SK-N-SH (cell line): Measurements from ENCODE around the gene ARHGEF19. TPM values are rescaled to one million over a fixed set of nuclear protein-coding genes. Genes with fewer than 3 reads are reported as not detected.

ENCODE experiments used
- CTCF ChIA-PET: fragments of 300-600, 350-600 bp; formaldehyde crosslinking; extraction: SDS; loops from one replicate; lab custom pipeline; 2021; lab: Yijun Ruan, JAX
- POLR2A ChIA-PET: fragments of 350-600 bp; sonication (Branson Sonifier 250); formaldehyde crosslinking; extraction: SDS; loops from one replicate; lab custom pipeline; 2020; ENCODE audit warnings: antibody characterized with exemption, inconsistent platforms; lab: Yijun Ruan, JAX
- DNase-seq: peaks from one replicate; pipeline ENCODE4 v3.0.0; 2012
- H2AFZ ChIP-seq: fragments of 200-600 bp; sonication (generic); 2 replicates; pipeline ENCODE4 v1.8.1; 2016; ENCODE audit warnings: antibody characterized with exemption, mild to moderate bottlenecking, low read depth
- H3F3A ChIP-seq: fragments of 200-600 bp; sonication (generic); replicated peaks from 2 replicates; pipeline ENCODE3; 2016; ENCODE audit warnings: antibody characterized with exemption, mild to moderate bottlenecking; ENCODE audit not compliant: insufficient read depth
- H3K27ac ChIP-seq, 2 experiments: fragments of 200-500 bp in 1 of 2; fragments of 200-600 bp in 1 of 2; sonication (Bioruptor generic) in 1 of 2; sonication (generic), shearing (Covaris generic) in 1 of 2; 2 replicates each; pipeline versions ENCODE4 v1.5.1 to v1.6.1; 2014 to 2016; ENCODE audit warnings: low read depth in 2 of 2, inconsistent platforms in 1 of 2, low read length in 1 of 2, mild to moderate bottlenecking in 1 of 2, mixed read lengths in 1 of 2
- H3K27me3 ChIP-seq: fragments of 200-600 bp; sonication (generic), shearing (Covaris generic); 2 replicates; pipeline ENCODE4 v1.6.1; 2016; ENCODE audit warnings: mixed run types; ENCODE audit not compliant: insufficient read depth
- H3K36me3 ChIP-seq, 2 experiments: fragments of 200-500 bp in 1 of 2; fragments of 200-600 bp in 1 of 2; sonication (Bioruptor generic) in 1 of 2; sonication (generic) in 1 of 2; replicated peaks in 1 of 2; 2 replicates each; pipeline versions ENCODE3 to v1.5.1; 2014 to 2016; ENCODE audit warnings: low read length in 1 of 2, mild to moderate bottlenecking in 1 of 2; ENCODE audit not compliant: insufficient read depth in 2 of 2, control insufficient read depth in 1 of 2
- H3K4me1 ChIP-seq, 2 experiments: fragments of 200-500 bp in 1 of 2; fragments of 200-600 bp in 1 of 2; sonication (Bioruptor generic) in 1 of 2; sonication (generic), shearing (Covaris generic) in 1 of 2; 2 replicates each; pipeline versions ENCODE4 v1.5.1 to v1.6.1; 2014 to 2016; ENCODE audit warnings: low read depth in 1 of 2, low read length in 1 of 2, mixed run types in 1 of 2; ENCODE audit not compliant: insufficient read depth in 2 of 2, control insufficient read depth in 1 of 2
- H3K4me2 ChIP-seq: fragments of 200-600 bp; sonication (generic), shearing (Covaris generic); 2 replicates; pipeline ENCODE4 v1.6.1; 2017; ENCODE audit warnings: mixed run types
- H3K4me3 ChIP-seq, 2 experiments: fragments of 200-500 bp in 1 of 2; fragments of 200-600 bp in 1 of 2; sonication (Bioruptor generic) in 1 of 2; sonication (generic), shearing (Covaris generic) in 1 of 2; 2 replicates each; pipeline versions ENCODE4 v1.5.1 to v1.8.1; 2014 to 2016; ENCODE audit warnings: low read depth in 2 of 2, inconsistent platforms in 1 of 2, low read length in 1 of 2, mild to moderate bottlenecking in 1 of 2, mixed read lengths in 1 of 2, moderate library complexity in 1 of 2
- H3K79me2 ChIP-seq: fragments of 200-600 bp; sonication (generic); 2 replicates; pipeline ENCODE4 v1.8.1; 2017; ENCODE audit warnings: mild to moderate bottlenecking; ENCODE audit not compliant: insufficient read depth
- H3K9ac ChIP-seq: fragments of 200-600 bp; sonication (generic); 2 replicates; pipeline ENCODE4 v1.6.1; 2017; ENCODE audit warnings: mixed run types
- H3K9me2 ChIP-seq: fragments of 200-600 bp; sonication (generic); 2 replicates; pipeline ENCODE4 v1.6.1; 2017; ENCODE audit warnings: mixed run types
- H3K9me3 ChIP-seq: fragments of 200-600 bp; sonication (generic); 2 replicates; pipeline ENCODE4 v1.6.1; 2017; ENCODE audit warnings: mixed run types, mild to moderate bottlenecking, moderate library complexity
- H4K20me1 ChIP-seq: fragments of 200-600 bp; sonication (generic); 2 replicates; pipeline ENCODE4 v1.6.1; 2017; ENCODE audit warnings: mild to moderate bottlenecking, mixed run types; ENCODE audit not compliant: insufficient read depth
- EP300 ChIP-seq, 2 experiments: IDR thresholded peaks; 2 replicates each; pipeline versions ENCODE4 v1.4.0 to v1.6.1; 2012; ENCODE audit warnings: borderline replicate concordance in 1 of 2, low read depth in 1 of 2, low read length in 1 of 2
- FOXJ3 ChIP-seq: sonication (generic); formaldehyde crosslinking; IDR thresholded peaks from 2 replicates; pipeline ENCODE4 v1.5.1; 2020; ENCODE audit warnings: mild to moderate bottlenecking, missing genetic modification reagents
- FOXM1 ChIP-seq: IDR thresholded peaks from 2 replicates; pipeline ENCODE4 v1.4.0; 2012; ENCODE audit warnings: low read depth, mild to moderate bottlenecking
- GABPA ChIP-seq: IDR thresholded peaks from 2 replicates; pipeline ENCODE4 v1.4.0; 2012; ENCODE audit warnings: low read depth, mild to moderate bottlenecking
- GATA2 ChIP-seq: sonication (generic); formaldehyde crosslinking; IDR thresholded peaks from 2 replicates; pipeline ENCODE4 v1.5.0; 2020; ENCODE audit warnings: mild to moderate bottlenecking, missing genetic modification reagents
- MEF2A ChIP-seq: IDR thresholded peaks from 2 replicates; pipeline ENCODE4 v1.4.0; 2012; ENCODE audit warnings: low read depth, borderline replicate concordance
- MXI1 ChIP-seq: IDR thresholded peaks from 2 replicates; pipeline ENCODE4 v1.6.1; 2012; ENCODE audit warnings: mild to moderate bottlenecking, low read depth, low read length, improper control_type of control experiment
- NFIC ChIP-seq: IDR thresholded peaks from 2 replicates; pipeline ENCODE4 v1.4.0; 2012; ENCODE audit warnings: borderline replicate concordance
- NRF1 ChIP-seq: IDR thresholded peaks from 2 replicates; pipeline ENCODE4 v1.6.1; 2012; ENCODE audit warnings: low read depth, mild to moderate bottlenecking, low read length
- RFX5 ChIP-seq: IDR thresholded peaks from 2 replicates; pipeline ENCODE4 v1.6.1; 2012; ENCODE audit warnings: mild to moderate bottlenecking, improper control_type of control experiment, low read length
- RXRA ChIP-seq: IDR thresholded peaks from 2 replicates; pipeline ENCODE4 v1.4.0; 2012; ENCODE audit warnings: low read depth, mild to moderate bottlenecking, borderline replicate concordance
- SMC3 ChIP-seq: IDR thresholded peaks from 2 replicates; pipeline ENCODE4 v1.6.1; 2012; ENCODE audit warnings: low read depth, low read length, improper control_type of control experiment
- TAF1 ChIP-seq: IDR thresholded peaks from 2 replicates; pipeline ENCODE4 v1.6.1; 2012; ENCODE audit warnings: low read depth, mild to moderate bottlenecking, low read length, moderate library complexity, borderline replicate concordance
- TEAD4 ChIP-seq: IDR thresholded peaks from 2 replicates; pipeline ENCODE4 v1.4.0; 2012; ENCODE audit warnings: mild to moderate bottlenecking, borderline replicate concordance; ENCODE audit not compliant: insufficient read depth
- WGBS: methylation state at CpG from one replicate; pipeline ENCODE4 v1.1.6; 2017; ENCODE audit warnings: low lambda C conversion rate; 5-methylcytosine and 5-hydroxymethylcytosine counted together
- polyA plus RNA-seq, 3 experiments: library from polyadenylated mRNA; depleted of rRNA; stranded (reverse); fragments of >200 nt; gene quantifications; 2 replicates each; pipeline ENCODE4 v1.2.3, GENCODE V29; 2012
- TF ChIP-seq, protein P1 (sequence below): IDR thresholded peaks from 2 replicates; pipeline ENCODE4; 2012
- TF ChIP-seq, protein P2 (sequence below): fragments of 200-600 bp; sonication (generic); IDR thresholded peaks from 2 replicates; pipeline ENCODE4 v1.6.1; 2017; ENCODE audit warnings: antibody characterized with exemption, mild to moderate bottlenecking, moderate library complexity

Gene ARHGEF19
- polyA plus RNA-seq, 1 of the 3 experiments (the other 2 are of a cell fraction), result 11.5 TPM

- TF ChIP-seq RFX5 (no peak), FOXJ3 (CRISPR knock-in tag) (no peak), GABPA (no peak), MXI1 (no peak), FOXM1 (no peak), GATA2 (CRISPR knock-in tag) (no peak), NFIC (no peak)
- TF ChIP-seq, all 33 proteins: peak for 0
These were observed 38.2 kb upstream of the ARHGEF19 start (continued) for GRCh38 chr1:16250524-16251251.

DNA sequence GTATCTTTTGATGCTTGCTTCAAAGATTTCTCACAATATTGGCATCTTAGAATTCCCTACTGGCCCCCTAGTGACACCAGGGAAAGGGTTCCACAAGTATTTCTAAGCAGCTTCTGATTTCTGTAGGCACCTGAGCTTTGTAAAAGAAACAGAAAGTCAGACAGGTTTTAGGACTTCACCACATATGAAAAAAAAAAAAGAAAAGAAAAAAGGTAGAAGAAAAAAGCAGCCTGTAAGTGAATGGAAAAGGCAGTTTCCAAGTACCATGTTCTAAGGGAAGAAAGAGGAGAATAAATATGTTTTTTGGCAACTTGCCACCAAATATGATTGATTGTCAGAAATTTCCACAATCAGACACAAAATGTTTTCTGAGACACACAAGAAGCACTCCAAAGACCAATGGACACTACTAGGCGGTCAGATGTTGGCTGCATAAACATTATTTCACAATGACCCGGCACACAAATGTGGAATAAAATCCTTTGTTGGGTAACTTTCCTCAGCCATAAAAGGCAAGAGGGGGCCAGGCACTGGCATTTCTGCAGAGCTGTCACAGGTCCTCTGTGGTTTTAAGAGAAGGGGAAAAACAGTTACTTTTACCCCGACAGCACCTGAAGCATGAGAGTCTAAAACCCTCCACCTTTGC, 37.3 kb upstream of the ARHGEF19 start:
- no peak overlapping the region for H2AFZ ChIP-seq
- CTCF ChIA-PET, result interaction anchor here (1.0 to 3.0 kb wide), 4 partner anchors 102 to 177 kb away, joined by 3 to 28 read pairs (median 12); partner anchors contain the start of genes FAM131C and FBXO42
- no peaks in the 10 kb centered on the region for H3K9me3 ChIP-seq
- no peaks in the 10 kb centered on the region for H3K27me3 ChIP-seq
- peaks cover 16% of the 10 kb centered on the region for H3F3A ChIP-seq
- H4K20me1 ChIP-seq, result no peaks in the 10 kb centered on the region
- POLR2A ChIA-PET, result no interaction called here
- H3K27ac ChIP-seq, result peak overlapping the region; percentile 70 to 99
- peaks cover 23 to 63% of the 10 kb centered on the region in 2 experiments for H3K4me1 ChIP-seq
- peak overlapping the region; percentile 30; the same call in 1 of the 2 replicates for H3K4me2 ChIP-seq
- H3K79me2 ChIP-seq, result no peaks in the 10 kb centered on the region
- no peak for TF ChIP-seq MEF2A
- peak; percentile 60; the same call in 1 of the 2 replicates for TF ChIP-seq NFIC
- TF ChIP-seq, protein P1, sequence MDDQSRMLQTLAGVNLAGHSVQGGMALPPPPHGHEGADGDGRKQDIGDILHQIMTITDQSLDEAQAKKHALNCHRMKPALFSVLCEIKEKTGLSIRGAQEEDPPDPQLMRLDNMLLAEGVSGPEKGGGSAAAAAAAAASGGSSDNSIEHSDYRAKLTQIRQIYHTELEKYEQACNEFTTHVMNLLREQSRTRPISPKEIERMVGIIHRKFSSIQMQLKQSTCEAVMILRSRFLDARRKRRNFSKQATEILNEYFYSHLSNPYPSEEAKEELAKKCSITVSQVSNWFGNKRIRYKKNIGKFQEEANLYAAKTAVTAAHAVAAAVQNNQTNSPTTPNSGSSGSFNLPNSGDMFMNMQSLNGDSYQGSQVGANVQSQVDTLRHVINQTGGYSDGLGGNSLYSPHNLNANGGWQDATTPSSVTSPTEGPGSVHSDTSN, result peak; percentile 52
- no peak overlapping the region for H3K4me3 ChIP-seq
- H3K9me2 ChIP-seq, result no peaks in the 10 kb centered on the region
- peaks cover 7 to 45% of the 10 kb centered on the region in 2 experiments for H3K36me3 ChIP-seq
- no peak overlapping the region for H3K9ac ChIP-seq
- WGBS, result 62% methylated on average over 3 of the region's 3 CpGs
- no peak for DNase-seq

DNA sequence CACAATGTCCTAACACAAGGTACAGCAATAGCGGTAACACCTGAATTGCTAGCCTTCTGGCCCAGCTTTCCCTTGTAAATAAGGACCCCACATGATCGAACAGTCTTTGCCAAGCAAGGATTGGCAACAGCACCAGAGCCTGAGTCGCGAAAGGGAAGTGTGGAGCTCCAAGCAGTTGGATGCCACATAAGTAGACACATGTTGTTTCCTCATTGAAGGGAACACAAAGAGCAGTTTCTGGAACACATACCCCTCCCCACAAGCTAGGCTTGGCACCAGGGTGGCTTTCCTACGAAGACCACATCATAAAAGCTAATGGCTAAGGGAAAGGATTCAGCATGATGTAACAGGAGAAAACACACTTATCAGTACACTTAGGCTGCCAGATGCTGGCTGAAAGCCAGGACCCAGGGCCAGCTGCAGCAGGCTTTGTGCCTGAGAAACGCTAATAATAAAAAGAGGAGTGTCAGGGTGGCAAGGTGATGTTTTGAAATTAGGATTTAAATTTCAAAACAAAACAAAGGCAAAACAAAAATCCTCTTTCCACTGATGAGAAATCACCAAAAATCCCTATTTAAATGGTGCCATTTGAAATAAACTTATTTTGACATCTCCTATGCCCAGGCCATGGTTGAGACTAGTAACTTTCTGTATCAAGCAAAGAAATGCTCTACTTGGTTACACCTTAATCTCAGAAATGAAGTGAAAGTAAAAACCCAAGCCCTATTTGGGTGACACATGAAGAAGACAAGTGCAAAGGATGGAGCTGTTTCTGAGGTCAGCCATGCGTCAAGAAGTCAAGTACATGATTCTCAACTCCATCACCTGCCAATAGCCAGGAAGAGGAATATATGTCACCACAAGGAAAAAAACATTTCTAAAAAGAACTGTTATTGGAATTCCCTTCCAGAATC, 36.4 kb upstream of the ARHGEF19 start:
- Histone ChIP-seq H4K20me1 (no peaks in the 10 kb centered on the region), H3K4me3 (no peak overlapping the region), H3K36me3 (peaks cover 7 to 43% of the 10 kb centered on the region in 2 experiments), H3K27me3 (no peaks in the 10 kb centered on the region), H3K79me2 (no peaks in the 10 kb centered on the region), H3F3A (peaks cover 16% of the 10 kb centered on the region), H2AFZ (no peak overlapping the region), H3K4me2 (peak overlapping the region; percentile 30; the same call in 1 of the 2 replicates), H3K27ac (peak overlapping the region; percentile 70 to 99), H3K9me2 (no peaks in the 10 kb centered on the region), H3K4me1 (peaks cover 23 to 62% of the 10 kb centered on the region in 2 experiments), H3K9me3 (no peaks in the 10 kb centered on the region), H3K9ac (0 out of 2 replicates have a peak overlapping the region, but pooled peaks have one; percentile 3)
- peak; percentile 80 for DNase-seq
- ChIA-PET POLR2A (interaction anchor here (0.6 to 1.3 kb wide), 6 partner anchors 32 to 415 kb away, joined by 3 to 5 read pairs (median 4); partner anchors contain the start of gene FBXO42), CTCF (interaction anchor here (1.1 to 3.0 kb wide), 13 partner anchors 9 to 176 kb away, joined by 3 to 28 read pairs (median 5); partner anchors contain the start of genes CPLANE2, FAM131C and FBXO42)
- WGBS, result 40% methylated on average over 7 of the region's 7 CpGs
- TF ChIP-seq EP300 (IDR thresholded peaks at IDR 0.05; ENCODE audit: borderline replicate concordance in 1 of 2, low read depth in 1 of 2, low read length in 1 of 2) (peak in 1 of 2 experiments; percentile 81; a peak in 2 of 4 replicates), SMC3 (no peak), TAF1 (no peak), NRF1 (no peak), TEAD4 (no peak), FOXM1 (no peak), RXRA (no peak)
- TF ChIP-seq, protein P2, sequence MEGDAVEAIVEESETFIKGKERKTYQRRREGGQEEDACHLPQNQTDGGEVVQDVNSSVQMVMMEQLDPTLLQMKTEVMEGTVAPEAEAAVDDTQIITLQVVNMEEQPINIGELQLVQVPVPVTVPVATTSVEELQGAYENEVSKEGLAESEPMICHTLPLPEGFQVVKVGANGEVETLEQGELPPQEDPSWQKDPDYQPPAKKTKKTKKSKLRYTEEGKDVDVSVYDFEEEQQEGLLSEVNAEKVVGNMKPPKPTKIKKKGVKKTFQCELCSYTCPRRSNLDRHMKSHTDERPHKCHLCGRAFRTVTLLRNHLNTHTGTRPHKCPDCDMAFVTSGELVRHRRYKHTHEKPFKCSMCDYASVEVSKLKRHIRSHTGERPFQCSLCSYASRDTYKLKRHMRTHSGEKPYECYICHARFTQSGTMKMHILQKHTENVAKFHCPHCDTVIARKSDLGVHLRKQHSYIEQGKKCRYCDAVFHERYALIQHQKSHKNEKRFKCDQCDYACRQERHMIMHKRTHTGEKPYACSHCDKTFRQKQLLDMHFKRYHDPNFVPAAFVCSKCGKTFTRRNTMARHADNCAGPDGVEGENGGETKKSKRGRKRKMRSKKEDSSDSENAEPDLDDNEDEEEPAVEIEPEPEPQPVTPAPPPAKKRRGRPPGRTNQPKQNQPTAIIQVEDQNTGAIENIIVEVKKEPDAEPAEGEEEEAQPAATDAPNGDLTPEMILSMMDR, result no peak
